Left forelimb (tissue), 1 donor: ENCODE data around the gene ELMOD2.
A peak's percentile ranks its signal among the peaks of the same experiment; 100 is the strongest.
"Not testable (repeated sequence)": the region's sequence is repeated elsewhere in the genome, so short reads cannot be mapped to it uniquely, and the experiment has no call there.

Source experiments
- DNase-seq: peaks from one replicate; pipeline ENCODE4 v3.0.0-alpha.2; 2018; ENCODE audit warnings: low spot score

ELMOD2 gene, protein sequence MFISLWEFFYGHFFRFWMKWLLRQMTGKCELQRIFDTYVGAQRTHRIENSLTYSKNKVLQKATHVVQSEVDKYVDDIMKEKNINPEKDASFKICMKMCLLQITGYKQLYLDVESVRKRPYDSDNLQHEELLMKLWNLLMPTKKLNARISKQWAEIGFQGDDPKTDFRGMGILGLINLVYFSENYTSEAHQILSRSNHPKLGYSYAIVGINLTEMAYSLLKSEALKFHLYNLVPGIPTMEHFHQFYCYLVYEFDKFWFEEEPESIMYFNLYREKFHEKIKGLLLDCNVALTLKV

DNA sequence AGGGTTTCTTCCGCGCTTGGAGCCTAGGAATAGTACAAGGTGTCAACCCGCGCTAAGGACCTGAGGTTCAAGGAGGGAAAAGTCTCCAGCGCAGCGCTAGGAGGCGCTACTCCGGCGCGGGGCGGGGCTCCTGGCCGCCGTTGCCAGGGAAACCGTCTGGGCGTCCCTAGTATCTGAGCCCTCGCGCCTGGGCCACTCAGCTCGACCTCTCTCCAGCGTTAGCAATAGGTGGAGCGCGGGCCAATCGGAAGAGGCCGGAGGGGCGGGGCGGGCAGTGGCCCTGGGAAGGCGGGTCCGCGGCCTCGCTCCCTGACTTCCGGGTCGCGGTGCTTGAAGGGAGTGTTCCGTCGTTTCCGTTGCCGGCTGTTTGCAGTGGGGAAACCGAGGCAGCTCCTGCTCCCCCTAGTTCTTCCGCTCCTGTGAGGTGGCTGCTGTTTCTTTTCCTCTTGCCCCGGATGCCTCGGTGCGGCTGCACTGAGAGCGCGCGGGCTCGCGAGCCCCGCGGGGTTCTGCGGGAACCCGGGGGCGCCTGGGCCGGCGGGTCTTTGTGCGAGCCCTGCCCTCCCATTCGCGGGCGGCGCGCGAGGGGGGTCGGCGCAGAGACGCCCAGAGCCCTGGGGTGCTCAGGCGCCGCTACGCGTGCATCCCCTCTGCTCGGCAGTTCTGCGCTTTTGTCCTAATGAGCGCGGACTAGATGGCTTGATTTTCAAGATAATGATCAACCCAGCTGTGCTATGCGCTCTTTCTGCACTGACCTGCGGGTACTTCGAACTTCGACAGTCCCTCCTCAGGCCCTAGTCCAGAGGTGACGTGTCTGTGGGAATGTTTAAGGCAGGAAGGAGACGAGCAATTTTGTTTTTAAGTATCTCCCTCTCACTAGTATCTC lies at the start of gene ELMOD2:
Gene ELMOD2 (plus strand): TSS at position 312 of the 886 bp plus-strand sequence. CDS start 1,261 bp downstream, outside the sequence.
- peak; percentile 98 for DNase-seq

DNA sequence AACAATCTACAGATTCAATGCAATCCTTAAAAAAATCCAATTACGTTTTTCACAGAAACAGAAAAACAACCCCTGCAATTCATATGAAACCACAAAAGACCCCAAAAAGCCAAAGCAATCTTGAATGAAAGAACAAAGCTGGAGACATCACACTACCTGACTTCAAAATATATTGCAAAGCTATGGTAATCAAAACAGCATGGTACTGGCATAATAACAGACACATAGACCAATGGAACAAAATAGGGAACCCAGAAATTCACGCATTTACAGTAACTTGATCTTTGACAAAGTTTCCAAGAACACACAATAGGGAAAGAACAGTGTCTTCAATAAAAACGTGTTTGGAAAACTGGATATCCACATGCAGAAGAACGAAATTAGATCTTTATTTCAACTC lies 40.5 kb upstream of the ELMOD2 start:
- DNase-seq, result no peak

GRCh38 chr4:140485939-140486338 lies 38.0 kb upstream of the ELMOD2 start:
- no peak for DNase-seq

GRCh38 chr4:140497405-140497746 lies 26.6 kb upstream of the ELMOD2 start:
- DNase-seq, result no peak

DNA sequence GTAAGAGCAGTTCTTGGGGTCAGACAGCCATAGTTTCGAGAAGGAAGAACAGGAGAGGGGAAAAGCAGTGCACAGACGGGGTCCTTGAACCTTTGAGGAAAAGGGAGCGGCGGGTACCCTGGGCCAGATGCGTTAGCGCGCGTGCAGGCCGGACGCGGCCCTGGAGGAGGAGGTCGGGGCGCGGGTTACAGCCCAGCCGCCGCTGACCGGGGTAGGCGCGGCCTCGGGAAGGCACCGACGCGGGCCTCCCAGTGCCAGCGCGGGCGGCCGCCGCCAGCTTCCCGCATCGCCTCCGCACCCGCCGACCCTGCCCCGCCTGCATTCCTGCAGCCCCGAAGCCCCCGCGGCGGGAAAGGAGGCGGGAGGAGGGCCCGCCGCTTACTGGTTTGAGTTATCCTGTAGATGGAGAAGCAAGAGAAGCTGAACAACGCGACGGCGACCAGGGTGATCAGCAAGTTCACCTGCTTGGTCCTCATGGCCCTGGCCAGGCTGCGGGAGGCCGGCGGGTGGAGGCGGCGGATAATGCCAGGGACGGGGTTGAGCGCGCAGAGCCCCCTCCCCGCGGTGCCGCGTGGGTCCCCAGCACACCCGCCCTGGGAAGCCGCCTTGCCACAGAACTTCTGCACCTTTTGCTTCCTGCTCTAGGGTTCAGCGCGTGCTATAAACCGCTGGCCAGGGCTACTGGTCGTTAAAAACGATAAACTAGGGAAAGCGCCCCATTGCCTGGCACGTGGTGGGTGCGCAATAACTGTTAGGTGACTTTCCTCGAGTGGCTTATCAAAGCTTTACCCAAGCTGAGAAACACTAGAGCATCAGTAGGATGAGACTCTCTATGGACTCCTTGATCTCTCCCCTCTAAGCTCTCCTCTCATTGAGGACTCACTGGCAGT lies 26.0 kb upstream of the ELMOD2 start, which contains the start of gene MGAT4D:
Gene MGAT4D (minus strand): TSS at position 547 of the 890 bp plus-strand sequence. CDS start 71 bp downstream, at position 476.
- DNase-seq, result no peak

DNA sequence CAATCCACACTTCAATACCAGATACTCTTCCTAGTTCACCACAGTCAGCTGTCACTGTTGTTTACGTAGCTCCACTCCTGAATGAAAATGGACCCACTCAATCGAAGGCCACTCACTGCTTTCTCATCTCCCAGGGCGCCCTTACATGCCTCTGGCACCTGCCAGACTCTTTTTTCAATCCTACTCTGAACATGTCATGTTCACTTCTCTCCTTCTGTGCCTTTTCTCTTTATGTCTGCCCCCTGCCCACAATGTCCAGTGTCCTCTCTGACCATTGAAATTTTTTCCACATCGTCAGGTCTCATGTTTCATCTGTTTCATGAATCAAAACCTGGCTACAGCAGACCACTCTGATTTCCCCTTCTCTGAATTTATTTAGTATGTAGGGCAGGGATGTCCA lies 24.6 kb upstream of the ELMOD2 start:
- DNase-seq, result no peak

DNA sequence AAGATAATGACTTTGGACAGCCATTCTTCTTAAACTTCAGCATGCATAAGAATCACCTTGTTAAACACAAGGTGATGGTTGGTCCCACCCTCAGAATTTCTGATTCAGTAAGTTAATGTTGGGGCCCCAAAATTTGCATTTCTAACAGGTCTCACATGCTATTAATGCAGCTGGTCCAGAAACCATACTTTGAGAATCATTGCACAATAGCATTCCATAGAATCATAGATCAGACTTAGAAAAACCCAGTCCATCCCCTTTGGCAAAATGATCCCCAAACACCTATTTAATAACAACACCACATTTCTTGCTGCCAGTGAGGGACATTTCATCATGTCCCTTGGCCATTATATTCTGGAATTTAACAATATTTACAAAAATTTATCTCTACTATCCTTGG lies 19.7 kb upstream of the ELMOD2 start:
- DNase-seq, result no peak

- not testable (repeated sequence) for DNase-seq
Measured at GRCh38 chr4:140513765-140514164, 10.2 kb upstream of the ELMOD2 start.

- no peak for DNase-seq
Measured at GRCh38 chr4:140515423-140515822, 8.5 kb upstream of the ELMOD2 start.

DNA sequence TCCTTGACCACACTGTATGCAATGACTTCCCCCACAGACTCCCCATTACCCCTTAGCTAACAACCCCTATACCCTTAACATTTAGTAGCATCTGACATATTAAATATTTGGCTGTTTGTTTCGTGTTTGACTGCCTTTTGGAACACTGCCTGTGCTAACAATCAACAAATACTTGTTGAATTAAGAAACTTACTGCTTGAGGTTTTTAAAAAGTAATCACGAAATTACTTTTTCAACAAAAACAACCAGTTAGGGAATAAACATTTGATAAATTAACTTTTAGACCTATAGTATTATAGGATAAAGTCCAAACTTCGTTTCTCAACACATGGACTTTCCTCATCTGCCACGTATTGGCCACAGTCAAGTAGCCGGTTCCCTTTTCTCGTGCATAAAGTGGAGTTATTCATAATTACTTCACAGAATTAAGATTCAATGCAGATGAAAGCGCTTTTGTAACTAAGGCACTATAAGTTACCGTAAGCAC lies 555 bp upstream of the ELMOD2 start:
- DNase-seq, result no peak

GRCh38 chr4:140529434-140529833 lies 5.5 kb downstream of the ELMOD2 start:
- DNase-seq, result no peak

DNA sequence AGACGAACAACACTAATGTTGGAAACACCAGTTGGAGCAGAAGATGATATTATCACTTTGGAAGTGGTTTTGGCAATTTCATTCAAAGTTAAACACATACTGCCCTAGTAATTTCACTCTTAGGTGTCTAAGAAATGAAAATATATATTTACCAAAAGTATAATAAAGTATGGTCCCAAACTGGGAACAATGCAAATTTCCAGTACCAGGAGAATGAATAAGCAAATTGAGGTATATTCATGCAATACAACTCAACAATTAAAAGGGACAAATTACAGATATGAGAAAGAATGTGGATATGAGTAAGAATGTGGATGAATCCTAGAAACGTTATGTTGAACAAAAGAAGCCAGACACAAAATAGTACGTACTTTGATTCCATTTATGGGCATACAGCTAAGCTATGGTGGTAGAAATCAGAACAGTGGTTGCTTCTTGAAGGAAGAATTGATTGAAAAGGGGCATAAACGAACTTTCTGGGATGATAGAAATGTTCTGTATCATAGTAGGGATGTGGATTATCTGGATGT lies 10.0 kb downstream of the ELMOD2 start:
- DNase-seq, result no peak

DNA sequence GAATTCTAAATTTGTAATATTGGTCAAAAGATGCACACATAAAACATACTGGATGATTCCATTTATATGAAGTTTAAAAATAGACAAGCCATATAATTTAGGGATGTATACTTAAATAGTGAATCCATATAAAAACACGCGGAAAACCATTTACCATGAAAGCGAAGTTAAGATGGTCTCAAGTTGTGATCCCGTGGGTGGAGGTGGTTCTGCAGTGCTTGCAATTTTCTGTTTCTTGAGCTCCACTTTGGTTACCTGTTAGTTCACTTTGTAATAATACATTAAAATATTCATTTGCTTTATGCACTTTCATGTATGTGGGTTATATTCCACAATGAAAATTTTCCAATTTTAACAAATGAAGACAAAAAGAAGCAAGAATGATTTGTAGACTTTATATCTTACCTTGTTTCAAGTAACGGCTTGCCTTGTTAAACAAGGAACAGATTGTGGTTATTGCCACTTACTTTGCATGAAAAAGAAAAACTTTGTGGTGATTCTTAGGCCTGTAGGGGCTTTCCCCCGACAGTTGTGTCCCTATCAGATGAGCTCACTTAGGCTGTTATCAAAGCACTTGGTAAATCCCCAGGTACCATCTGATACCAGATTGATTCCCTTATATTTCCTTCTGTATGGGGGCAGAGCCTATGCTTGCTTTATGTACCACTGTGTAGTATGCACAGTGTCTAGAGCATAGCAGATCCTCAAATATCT lies 32.6 kb downstream of the ELMOD2 start:
- no peak for DNase-seq

DNA sequence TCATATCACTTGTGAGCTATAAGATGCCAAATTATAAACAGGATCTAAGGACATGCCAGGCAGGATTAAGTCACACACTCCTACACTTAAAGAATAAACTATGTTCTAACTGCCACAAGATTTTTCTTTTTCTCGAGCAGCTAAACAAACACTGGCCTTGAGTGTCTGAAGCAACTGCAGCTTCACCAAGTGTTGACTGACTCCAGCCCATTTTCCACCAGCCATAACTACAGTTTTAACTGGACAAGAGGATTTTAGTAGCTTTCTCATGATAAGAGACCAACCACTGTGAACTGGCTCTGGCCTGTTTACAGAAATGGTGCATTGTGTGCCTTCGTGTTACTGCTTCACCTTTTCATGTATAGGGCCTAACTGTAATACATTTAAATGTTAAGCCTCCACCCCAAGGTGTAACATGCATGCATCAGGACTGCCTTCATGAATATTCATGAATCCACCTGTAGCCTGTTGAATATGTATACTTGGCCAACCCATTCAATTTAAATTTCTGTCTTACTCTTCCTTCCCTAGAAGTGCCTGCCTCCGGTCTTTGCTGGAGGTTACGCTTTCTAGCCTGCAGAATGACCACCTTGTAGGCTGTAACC lies 34.0 kb downstream of the ELMOD2 start:
- DNase-seq, result no peak

- no peak for DNase-seq
Measured at GRCh38 chr4:140559696-140560095, 35.7 kb downstream of the ELMOD2 start.

- DNase-seq, result peak; percentile 68
Measured at GRCh38 chr4:140568507-140569306, 44.7 kb downstream of the ELMOD2 start, which contains the start of gene UCP1. Gene UCP1, minus strand, starts transcription at chr4:140568961. Its CDS starts 232 bp downstream, at chr4:140568729.

DNA sequence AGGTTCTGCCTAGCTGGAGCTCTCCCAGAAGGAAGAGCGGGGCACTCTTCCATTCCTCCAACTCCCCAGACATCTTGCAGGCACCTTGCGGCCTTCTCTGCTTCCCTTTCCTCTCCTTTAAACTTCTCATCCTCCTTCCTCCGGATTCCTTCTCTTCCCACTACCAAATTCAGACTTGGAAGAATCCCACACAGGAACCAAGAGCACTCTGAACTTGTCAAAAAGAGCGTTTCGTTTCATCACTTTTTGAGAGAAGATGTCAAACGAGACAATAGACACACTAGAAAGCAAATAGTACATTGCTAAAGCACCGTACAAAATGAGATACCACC lies 45.3 kb downstream of the ELMOD2 start:
- no peak for DNase-seq

DNA sequence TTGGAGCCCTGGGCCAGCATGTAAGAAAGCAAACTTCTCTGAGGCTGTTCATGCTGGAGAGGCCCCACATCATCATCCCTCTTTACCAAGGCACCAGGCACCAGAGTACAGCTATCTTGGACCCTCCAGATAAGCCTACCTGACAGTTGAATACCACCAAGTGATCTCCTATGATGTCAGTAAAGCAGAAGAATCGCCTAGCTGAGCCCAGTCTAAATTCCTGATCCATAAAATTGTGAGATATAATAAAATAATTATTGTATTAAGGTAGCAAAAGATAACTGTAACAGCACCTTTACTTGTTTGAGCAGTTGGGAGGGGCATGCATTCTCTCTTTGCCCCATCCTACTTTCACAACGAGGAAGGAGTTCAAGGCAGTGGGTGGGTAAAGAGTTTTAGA lies 47.7 kb downstream of the ELMOD2 start:
- DNase-seq, result no peak

DNA sequence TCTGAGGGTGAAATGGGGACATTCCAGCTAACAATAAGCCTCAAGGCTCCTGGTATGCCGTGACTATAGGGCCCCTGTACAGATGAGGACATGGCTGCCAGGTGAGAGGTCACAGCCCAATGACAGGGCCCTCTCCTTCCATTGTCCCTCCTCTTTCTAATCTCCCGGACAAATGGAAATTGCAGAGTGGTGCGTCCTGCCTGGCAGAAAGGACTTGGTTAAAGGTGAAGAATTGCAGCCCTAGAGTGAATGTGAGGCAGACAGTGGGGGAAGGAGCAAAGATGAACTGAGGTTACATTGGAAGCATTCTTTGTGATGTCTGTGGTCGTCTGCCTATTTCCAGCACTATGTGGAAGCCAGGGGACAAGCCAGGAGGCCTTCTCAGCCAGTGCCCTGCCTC lies 51.5 kb downstream of the ELMOD2 start:
- DNase-seq, result no peak

DNA sequence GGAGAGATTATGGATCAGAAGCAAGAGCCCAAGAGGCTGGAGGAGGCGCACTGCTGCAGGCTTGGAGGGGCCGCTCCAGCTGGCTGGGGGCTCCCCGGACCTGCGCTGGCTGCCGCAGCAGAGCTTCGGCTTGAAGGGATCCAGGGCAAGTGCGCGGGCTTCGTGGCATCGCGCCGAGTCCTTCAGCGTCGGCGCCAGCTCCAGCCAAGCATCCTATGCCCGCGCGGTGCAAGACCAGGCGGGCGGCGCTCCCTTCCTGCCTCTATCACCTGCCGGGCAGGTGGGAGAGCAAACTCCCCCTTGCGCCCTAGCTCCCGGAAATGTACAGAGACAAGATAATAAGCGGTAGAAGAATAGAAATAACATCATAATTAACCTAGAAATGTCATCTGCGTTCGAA lies 55.3 kb downstream of the ELMOD2 start:
- no peak for DNase-seq
